NCI-H1694 treated with DMSO at 0.1 percent for 48 hours (cell line): ENCODE data around the gene ATG101.
A peak's percentile ranks its signal among the peaks of the same experiment; 100 is the strongest.

Experiments
- DNase-seq: peaks from one replicate; lab custom pipeline; 2025; lab: John Stamatoyannopoulos, UW

Gene ATG101

GRCh38 chr12:52057638-52058576 is 11.9 kb upstream of the ATG101 start:
- DNase-seq = no peak

DNA sequence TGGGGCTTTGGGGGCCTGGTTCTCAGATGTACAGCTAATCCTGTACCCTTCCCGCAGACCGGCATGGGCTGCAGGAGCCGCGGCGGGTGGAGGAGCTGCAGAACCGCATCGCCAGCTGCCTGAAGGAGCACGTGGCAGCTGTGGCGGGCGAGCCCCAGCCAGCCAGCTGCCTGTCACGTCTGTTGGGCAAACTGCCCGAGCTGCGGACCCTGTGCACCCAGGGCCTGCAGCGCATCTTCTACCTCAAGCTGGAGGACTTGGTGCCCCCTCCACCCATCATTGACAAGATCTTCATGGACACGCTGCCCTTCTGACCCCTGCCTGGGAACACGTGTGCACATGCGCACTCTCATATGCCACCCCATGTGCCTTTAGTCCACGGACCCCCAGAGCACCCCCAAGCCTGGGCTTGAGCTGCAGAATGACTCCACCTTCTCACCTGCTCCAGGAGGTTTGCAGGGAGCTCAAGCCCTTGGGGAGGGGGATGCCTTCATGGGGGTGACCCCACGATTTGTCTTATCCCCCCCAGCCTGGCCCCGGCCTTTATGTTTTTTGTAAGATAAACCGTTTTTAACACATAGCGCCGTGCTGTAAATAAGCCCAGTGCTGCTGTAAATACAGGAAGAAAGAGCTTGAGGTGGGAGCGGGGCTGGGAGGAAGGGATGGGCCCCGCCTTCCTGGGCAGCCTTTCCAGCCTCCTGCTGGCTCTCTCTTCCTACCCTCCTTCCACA is 11.0 kb upstream of the ATG101 start:
- peak; percentile 36 for DNase-seq

DNA sequence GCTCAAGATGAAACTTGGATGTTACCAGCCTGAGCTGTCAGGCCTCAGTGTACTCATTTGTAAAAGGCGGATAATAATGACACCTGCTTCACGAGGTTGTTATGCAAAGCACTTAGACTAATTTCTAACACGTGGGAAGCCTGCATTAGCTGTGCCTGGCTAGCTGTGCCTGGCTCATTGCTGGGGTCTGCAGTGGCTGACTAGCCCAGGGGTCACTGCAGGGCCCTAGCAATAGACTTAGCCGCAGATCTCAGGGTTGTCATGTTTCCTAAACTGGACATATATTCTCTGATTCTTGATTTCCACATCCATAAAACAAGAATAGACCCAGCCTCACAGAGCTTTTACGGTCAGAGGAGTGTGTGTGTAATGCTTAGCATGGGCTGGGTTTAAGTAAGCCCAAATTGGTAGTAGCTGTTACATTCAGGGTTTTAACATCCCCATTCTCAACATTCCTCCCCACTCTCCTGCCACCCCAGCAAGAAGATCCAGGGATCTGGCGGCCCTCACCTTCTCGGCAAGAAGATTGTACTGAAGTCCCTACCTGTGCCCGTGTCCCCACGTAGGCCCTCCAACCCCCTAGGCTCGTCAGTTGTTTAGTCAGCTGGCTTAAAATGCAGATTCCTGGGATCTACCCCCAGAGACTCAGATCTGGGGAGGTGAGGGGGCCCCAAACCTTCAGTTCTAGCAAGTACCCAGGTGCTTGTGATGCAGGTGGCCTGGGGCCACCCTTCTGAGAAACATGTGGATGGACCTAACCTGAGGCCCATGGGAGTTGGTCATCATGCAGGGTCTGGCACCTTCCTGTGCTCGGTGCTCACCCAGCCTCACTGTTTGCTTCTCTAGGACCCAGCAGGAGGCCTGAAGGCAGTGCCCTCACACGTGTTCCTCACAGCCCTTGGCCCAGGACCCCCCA is 9.9 kb upstream of the ATG101 start:
- no peak for DNase-seq

- no peak for DNase-seq
Measured at GRCh38 chr12:52060498-52061177, 9.1 kb upstream of the ATG101 start.

- no peak for DNase-seq
Measured at GRCh38 chr12:52061470-52062166, 8.2 kb upstream of the ATG101 start.

DNA sequence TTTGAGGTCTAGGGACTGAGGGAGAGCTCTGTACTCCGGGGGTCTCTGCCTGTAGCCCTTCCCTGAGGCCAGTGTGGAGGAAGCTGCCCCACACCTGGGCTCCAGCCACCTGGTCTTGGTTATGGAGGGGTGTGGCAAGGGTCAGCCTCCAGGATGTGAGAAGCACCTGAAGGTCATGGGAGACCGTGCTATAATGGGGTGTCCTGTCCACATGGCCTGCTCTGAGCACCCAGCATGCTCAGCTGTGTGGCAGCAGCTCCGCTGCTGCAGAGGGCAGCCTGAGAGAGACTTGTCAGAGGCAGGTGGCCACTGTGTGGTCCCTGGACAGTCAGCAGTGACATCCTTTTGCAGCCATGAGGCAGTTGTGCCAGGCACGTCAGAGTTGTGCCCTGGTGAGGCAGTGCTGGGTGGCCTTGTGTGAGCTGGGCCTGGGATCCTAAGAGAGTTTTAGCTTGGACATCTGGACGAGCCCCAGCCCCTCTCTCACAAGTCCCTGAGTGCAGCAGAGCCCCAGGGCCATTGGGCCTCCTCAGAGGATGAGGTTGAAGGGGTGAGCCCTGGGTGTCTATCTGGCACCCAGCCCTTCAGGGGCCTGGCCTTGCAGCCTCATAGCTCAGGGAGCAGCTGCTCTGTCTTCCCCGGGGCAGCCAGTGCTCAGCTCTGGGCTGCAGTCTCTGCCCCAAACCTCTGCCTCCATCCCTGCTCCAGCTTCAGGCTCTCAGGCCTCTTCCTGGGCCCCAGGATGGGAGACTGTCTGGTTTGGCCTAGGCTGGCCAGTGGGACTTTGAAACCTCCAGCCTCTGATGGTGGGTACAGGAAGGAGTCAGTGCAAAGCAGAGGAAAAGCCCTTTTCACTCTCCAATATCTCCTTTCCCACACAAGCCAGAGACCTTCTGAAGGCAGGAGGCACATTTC is 7.4 kb upstream of the ATG101 start:
- no peak for DNase-seq

DNA sequence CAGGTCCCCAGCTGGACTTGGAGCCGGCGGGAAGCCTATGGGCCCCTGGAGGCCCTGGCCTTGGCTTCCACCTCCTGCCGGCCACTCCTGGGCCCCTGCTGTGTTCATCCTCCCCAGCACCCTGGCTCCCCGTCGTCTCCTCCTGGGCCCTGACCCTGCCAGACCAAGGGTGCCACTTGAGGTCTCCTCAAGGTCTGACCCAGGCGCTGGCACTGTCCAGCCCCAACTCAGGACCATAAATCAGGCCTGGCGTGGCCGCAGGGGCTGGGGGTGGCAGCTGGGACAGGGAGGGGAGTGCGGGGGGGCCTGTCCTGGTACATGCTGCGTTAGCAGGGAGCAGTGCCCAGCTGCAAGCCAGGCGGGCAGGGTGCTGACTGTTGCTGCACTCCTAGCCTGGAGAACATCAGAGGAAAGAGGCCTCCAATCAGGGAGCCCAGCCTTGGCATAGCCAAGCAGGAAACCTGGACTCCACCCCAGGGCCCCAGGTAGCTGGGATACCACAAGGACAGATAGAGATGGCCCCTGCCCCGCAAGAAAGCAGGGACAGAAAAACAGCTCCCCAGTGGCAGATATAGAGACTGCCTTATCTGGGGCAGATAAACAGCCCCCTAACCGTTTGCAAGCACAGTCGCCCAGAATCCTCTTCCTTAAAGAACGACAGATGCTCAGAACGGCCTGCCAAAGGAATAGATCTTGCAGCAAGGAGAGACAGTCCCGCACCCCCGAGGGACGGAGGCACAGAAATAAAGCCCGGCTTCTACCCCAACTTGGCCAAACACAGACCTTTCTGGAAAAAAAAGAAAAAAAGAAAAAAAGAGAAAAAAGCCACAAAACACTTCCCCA is 6.5 kb upstream of the ATG101 start:
- DNase-seq = no peak

GRCh38 chr12:52063981-52064649 is 5.7 kb upstream of the ATG101 start:
- DNase-seq = no peak

DNA sequence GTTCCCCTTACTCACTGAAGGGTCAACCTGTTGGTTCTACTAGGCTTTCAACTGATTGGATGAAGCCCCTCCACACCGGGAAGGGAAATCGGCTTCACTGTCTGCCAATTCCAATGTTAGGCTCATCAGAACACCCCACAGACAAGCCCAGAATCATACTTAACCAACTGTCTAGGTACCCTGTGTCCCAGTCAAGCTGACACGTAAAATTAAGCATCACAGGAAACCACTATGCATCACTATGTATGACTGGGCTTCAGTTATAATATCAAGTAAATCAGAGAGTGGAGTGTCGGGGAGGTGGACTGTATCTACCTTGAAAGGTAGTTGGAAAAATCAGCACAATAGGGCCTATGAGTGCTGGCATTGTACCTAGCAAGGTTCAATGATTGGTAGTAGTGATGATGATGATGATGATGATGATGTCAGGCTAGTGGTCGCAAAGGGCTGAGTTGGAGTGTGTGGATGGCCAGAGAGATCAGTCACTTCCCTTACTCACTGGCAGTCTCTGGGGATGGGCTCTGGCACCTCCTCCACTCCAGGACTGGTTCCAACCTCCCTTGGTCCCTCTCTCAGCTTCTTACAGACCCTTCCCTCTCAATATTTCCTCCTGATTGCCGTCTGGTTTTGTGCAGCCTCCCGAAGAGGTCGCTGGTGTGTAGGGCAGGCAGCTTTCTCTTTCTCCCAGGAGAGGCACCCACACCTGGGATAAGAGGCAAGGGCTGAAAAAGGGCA is 3.3 kb upstream of the ATG101 start:
- DNase-seq = no peak

DNA sequence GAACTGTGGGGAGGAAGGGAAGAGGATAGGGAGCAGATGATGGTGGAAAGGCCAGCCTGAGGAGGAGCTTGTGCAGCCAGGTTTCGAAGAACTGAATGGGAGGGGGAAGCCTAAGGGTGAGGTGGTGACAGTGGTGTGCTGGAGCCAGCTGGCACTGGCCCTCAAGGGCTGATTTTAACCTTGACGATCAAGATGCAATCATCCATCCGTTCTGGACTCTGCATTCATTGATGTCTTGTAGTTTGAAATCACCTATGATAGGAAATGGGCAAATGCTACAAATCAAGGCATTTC is 2.8 kb upstream of the ATG101 start:
- DNase-seq = no peak

DNA sequence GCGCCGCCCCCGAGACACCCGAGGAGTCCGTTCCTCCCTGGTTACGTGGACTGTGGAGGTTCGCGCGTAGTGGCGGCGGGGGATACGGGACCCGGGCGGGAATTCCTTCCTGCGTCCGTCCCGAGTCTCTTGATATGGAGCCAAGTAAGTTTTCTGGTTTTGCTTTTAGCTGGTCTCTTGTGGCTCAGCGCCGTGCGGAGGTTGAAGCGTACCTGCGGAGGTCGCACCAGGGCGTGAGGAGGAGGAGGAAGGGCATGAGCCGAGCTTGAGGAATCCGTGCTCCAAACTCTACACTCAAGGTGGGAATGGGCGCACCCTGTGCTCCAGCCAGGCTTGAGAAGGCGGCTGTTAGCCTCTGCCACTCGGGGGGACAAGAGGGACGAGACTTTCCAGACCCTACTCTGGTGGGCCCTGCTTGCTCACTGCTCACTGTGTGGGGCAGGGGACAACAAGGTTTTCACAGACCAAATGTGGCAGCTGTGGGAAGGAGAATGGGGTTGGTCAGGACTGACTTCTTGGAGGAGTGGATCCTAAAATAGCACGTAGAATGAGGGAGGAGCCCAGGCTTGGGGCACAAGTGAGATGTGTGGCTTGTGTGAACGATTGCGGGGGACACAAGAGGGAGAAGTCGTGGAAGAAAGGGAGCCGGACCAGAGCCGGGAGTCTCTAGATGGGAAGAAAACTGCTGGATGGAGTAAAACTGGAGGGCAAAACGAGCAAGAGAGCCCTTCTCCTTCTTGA is 577 bp downstream of the ATG101 start:
- no peak for DNase-seq

DNA sequence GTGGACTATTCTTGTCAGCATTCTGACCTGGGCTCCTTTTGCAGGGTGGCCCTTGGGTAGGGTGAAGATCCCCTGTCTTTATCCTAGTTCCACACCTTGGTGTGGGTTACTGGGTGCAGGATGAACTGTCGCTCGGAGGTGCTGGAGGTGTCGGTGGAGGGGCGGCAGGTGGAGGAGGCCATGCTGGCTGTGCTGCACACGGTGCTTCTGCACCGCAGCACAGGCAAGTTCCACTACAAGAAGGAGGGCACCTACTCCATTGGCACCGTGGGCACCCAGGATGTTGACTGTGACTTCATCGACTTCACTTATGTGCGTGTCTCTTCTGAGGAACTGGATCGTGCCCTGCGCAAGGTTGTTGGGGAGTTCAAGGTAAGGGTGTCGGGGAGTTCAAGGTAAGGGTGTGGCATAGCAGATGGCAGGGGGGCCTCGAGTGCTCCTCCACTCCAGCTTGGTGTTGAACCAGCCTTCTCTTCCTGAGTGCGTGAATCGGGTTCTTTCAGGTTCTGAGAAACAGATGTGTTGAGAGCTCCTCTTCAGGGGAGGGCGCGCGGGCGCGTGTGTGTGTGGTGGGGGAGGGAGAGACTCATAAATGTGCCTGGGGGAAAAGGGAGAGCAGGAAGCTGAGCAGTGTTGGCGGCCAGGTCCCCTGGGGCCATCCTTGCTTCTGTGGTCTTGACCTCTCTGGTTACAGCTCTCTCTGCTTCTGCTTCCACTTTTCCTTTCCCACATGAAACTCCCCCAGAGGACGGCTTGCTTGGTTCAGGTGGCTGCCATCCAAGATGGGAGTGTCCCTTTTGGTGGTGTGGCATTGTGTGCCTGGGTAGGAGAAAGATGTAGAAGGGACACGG is 4.0 kb downstream of the ATG101 start:
- no peak for DNase-seq

GRCh38 chr12:52074971-52075724 is 5.4 kb downstream of the ATG101 start:
- no peak for DNase-seq

DNA sequence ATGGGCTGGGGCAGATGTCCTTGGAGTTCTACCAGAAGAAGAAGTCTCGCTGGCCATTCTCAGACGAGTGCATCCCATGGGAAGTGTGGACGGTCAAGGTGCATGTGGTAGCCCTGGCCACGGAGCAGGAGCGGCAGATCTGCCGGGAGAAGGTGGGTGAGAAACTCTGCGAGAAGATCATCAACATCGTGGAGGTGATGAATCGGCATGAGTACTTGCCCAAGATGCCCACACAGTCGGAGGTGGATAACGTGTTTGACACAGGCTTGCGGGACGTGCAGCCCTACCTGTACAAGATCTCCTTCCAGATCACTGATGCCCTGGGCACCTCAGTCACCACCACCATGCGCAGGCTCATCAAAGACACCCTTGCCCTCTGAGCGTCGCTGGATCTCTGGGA is 7.0 kb downstream of the ATG101 start:
- no peak for DNase-seq

DNA sequence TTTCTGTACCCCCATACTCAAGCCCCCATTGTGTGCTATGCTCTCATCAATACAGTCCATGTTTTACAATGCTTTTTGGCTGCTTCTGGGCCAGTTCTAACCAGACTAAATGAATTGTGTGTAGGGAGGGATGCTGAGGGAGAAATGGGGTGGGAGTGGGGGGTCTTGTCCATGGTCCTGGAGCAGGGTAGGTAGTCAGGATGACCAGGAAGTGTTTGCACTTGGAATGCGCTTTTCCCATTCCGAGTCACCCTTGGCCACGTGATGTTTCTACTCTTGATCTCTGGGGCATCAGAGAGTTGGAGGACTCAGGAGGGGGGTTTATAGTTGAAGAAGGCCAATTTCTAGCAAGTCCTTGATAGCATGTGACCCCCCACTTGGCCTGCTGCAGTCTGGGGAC is 8.5 kb downstream of the ATG101 start:
- DNase-seq = no peak
